ENCODE data around the gene SLC9A8. TPM values are rescaled to one million over a fixed set of nuclear protein-coding genes. Genes with fewer than 3 reads are reported as not detected.

SLC9A8 gene
- total RNA-seq, 1 experiment from 2014 or later = 6.7 TPM

DNA sequence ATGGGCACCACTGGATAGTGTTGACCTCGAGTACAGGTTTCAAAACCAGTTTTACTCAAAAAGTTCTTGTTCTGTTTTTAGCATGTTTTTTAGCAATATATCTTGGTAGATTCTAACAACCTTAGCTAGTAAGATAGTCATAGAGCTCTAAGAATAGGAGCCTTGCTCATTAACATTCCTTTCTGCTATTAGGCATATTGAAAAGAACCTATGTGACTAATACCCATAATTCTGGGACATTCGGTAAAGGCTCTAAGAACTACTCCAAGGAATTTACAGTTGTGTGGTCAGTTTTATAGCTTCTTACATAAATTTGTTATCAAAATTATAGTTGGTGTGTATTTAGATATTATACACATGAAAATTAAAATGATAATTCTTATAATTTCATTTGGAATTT is 11.6 kb downstream of the SLC9A8 start:
- no peak for ATAC-seq
- peaks cover 9 to 15% of the 10 kb centered on the region in 2 experiments; a peak in 3 of 4 replicates for H3K36me3 ChIP-seq (ENCODE audit: control insufficient read depth in 1 of 2, insufficient read depth in 2 of 2, low read length in 2 of 2)

More for the DNA sequence above, 11.6 kb downstream of the SLC9A8 start:
- ChIA-PET CTCF (no interaction called here), POLR2A (no interaction called here), RAD21 (ENCODE audit: low non-redundant PET in 1 of 2, low total read pairs in 2 of 2, uncharacterized antibody in 2 of 2, unreplicated experiment in 2 of 2) (no interaction called here)
- no peak overlapping the region for H3K4me3 ChIP-seq (replicated peaks in 1 of 2; ENCODE audit: low read depth in 1 of 2, low read length in 2 of 2)
- H3K9me3 ChIP-seq (ENCODE audit: control insufficient read depth in 1 of 2, insufficient read depth in 1 of 2, low read depth in 1 of 2, low read length in 2 of 2) = no peaks in the 10 kb centered on the region
- H3K9ac ChIP-seq (ENCODE audit: low read length) = no peak overlapping the region
- H4K20me1 ChIP-seq (ENCODE audit: insufficient read depth) = no peaks in the 10 kb centered on the region
- intact Hi-C loops (cut with micrococcal nuclease) = no loop called here
- no peak overlapping the region for H3K27ac ChIP-seq (ENCODE audit: low read depth, low read length)
- no peak for TF ChIP-seq TCF7L2 (IDR thresholded peaks at IDR 0.05; ENCODE audit: borderline replicate concordance, extremely low read depth, insufficient read depth, insufficient read length)
- TF ChIP-seq EZH2 (IDR thresholded peaks at IDR 0.05) = no peak
- TF ChIP-seq YY1 (IDR thresholded peaks at IDR 0.05; ENCODE audit: extremely low read depth, insufficient replicate concordance, low read depth, low read length) = no peak
- no peak for TF ChIP-seq POLR2AphosphoS5 (IDR thresholded peaks at IDR 0.05; ENCODE audit: low read depth, low read length)
- TF ChIP-seq, protein P1, sequence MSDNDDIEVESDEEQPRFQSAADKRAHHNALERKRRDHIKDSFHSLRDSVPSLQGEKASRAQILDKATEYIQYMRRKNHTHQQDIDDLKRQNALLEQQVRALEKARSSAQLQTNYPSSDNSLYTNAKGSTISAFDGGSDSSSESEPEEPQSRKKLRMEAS (IDR thresholded peaks at IDR 0.05) = no peak
- TF ChIP-seq CEBPB (IDR thresholded peaks at IDR 0.05; ENCODE audit: low read depth) = no peak
- TF ChIP-seq CBX3 (IDR thresholded peaks at IDR 0.05; ENCODE audit: low read depth) = no peak
- TF ChIP-seq, protein P2, sequence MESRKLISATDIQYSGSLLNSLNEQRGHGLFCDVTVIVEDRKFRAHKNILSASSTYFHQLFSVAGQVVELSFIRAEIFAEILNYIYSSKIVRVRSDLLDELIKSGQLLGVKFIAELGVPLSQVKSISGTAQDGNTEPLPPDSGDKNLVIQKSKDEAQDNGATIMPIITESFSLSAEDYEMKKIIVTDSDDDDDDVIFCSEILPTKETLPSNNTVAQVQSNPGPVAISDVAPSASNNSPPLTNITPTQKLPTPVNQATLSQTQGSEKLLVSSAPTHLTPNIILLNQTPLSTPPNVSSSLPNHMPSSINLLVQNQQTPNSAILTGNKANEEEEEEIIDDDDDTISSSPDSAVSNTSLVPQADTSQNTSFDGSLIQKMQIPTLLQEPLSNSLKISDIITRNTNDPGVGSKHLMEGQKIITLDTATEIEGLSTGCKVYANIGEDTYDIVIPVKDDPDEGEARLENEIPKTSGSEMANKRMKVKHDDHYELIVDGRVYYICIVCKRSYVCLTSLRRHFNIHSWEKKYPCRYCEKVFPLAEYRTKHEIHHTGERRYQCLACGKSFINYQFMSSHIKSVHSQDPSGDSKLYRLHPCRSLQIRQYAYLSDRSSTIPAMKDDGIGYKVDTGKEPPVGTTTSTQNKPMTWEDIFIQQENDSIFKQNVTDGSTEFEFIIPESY (IDR thresholded peaks at IDR 0.05; ENCODE audit: extremely low read depth, insufficient replicate concordance, low read length) = no peak
- no peak for TF ChIP-seq EZH2phosphoT487 (IDR thresholded peaks at IDR 0.05; ENCODE audit: borderline replicate concordance)
- TF ChIP-seq, protein P3, sequence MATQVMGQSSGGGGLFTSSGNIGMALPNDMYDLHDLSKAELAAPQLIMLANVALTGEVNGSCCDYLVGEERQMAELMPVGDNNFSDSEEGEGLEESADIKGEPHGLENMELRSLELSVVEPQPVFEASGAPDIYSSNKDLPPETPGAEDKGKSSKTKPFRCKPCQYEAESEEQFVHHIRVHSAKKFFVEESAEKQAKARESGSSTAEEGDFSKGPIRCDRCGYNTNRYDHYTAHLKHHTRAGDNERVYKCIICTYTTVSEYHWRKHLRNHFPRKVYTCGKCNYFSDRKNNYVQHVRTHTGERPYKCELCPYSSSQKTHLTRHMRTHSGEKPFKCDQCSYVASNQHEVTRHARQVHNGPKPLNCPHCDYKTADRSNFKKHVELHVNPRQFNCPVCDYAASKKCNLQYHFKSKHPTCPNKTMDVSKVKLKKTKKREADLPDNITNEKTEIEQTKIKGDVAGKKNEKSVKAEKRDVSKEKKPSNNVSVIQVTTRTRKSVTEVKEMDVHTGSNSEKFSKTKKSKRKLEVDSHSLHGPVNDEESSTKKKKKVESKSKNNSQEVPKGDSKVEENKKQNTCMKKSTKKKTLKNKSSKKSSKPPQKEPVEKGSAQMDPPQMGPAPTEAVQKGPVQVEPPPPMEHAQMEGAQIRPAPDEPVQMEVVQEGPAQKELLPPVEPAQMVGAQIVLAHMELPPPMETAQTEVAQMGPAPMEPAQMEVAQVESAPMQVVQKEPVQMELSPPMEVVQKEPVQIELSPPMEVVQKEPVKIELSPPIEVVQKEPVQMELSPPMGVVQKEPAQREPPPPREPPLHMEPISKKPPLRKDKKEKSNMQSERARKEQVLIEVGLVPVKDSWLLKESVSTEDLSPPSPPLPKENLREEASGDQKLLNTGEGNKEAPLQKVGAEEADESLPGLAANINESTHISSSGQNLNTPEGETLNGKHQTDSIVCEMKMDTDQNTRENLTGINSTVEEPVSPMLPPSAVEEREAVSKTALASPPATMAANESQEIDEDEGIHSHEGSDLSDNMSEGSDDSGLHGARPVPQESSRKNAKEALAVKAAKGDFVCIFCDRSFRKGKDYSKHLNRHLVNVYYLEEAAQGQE (IDR thresholded peaks at IDR 0.05; ENCODE audit: low read depth) = no peak
- TF ChIP-seq ELF1 (IDR thresholded peaks at IDR 0.05; ENCODE audit: borderline replicate concordance, low read depth) = no peak
- TF ChIP-seq RAD21 (IDR thresholded peaks at IDR 0.05; ENCODE audit: low read depth) = no peak
- H3K4me2 ChIP-seq (ENCODE audit: low read length) = no peak overlapping the region
- no peak overlapping the region for H2AFZ ChIP-seq (ENCODE audit: low read depth, low read length, poor library complexity, severe bottlenecking)
- no peaks in the 10 kb centered on the region for H3K27me3 ChIP-seq (ENCODE audit: insufficient read depth, low read length)
- peaks cover 0 to 3% of the 10 kb centered on the region in 2 experiments; a peak in 1 of 4 replicates for H3K4me1 ChIP-seq (ENCODE audit: control insufficient read depth in 1 of 2, insufficient read depth in 2 of 2, low read length in 2 of 2)
- no peaks in the 10 kb centered on the region for H3K79me2 ChIP-seq (ENCODE audit: insufficient read depth, low read length)
- DNase-seq (ENCODE audit: low read depth, low spot score) = no peak
- no TSS peak for BruUV-seq (replicated peaks)
- no peaks in the 10 kb centered on the region for H3K9me2 ChIP-seq (ENCODE audit: insufficient read depth)
